ENCODE measurements around the gene SRMS.

- TF ChIP-seq CTCF (IDR thresholded peaks at IDR 0.05; ENCODE audit: insufficient read depth, low read length, poor library complexity, severe bottlenecking), result no peak
- no peak for TF ChIP-seq EZH2phosphoT487 (conservative IDR thresholded peaks at IDR 0.05; ENCODE audit: low read length)
Observed at GRCh38 chr20:63507083-63507743, 40.3 kb downstream of the SRMS start.

All from SU-DHL-6 (cell line).